K562 (cell line): ENCODE data around the gene RMC1. TPM values are rescaled to one million over a fixed set of nuclear protein-coding genes. Genes with fewer than 3 reads are reported as not detected.

Experiments used
- ATAC-seq: fragments of 200-7000 bp; cut with Tn5 transposase; 3 replicates; pipeline ENCODE4 v1.9.1; 2020; ENCODE audit warnings: moderate library complexity
- BruUV-seq: library from RNA; stranded (reverse); fragments of 400-500 nt; replicated peaks from 2 replicates; lab custom pipeline; 2021; lab: Mats Ljungman, UMichigan
- CTCF ChIA-PET: fragments of 300-600 bp; formaldehyde crosslinking; extraction: SDS; loops from one replicate; lab custom pipeline; 2021; ENCODE audit warnings: low intra/inter-chr PET ratio; lab: Yijun Ruan, JAX
- POLR2A ChIA-PET: fragments of 300-600, 350-650 bp; sonication (Branson Sonifier 250); formaldehyde crosslinking; extraction: SDS; loops from one replicate; lab custom pipeline; 2021; ENCODE audit warnings: antibody characterized with exemption, inconsistent platforms; lab: Yijun Ruan, JAX
- DNase-seq, 4 experiments: peaks; one replicate each; pipeline versions ENCODE4 v3.0.0 to v3.0.0-alpha.2; 2011 to 2018; ENCODE audit warnings: low spot score in 3 of 4, mixed read lengths in 3 of 4; ENCODE audit errors: extremely low read depth in 1 of 4
- FAIRE-seq: peaks from 2 replicates; lab custom pipeline; 2011; peaks lifted over from hg19 to GRCh38; lab: Jason Lieb, UNC
- H2AFZ ChIP-seq: 2 replicates; pipeline ENCODE4 v1.6.0; 2011; ENCODE audit warnings: low read depth, low read length, control low read depth, inconsistent platforms
- H3K27ac ChIP-seq: fragments of 200-600 bp; 3 replicates; pipeline ENCODE4 v1.8.0; 2011; ENCODE audit warnings: low read depth, mild to moderate bottlenecking, control low read depth, inconsistent platforms, low read length, moderate library complexity, mixed read lengths; ENCODE audit errors: extremely low read depth
- H3K27me3 ChIP-seq, 2 experiments: fragments of 300-600 bp in 1 of 2; 2 replicates in 1 of 2; 3 replicates in 1 of 2; pipeline versions ENCODE4 v1.6.0 to v1.8.0; 2011; ENCODE audit warnings: inconsistent platforms in 2 of 2, low read length in 2 of 2, mild to moderate bottlenecking in 1 of 2, mixed read lengths in 1 of 2, moderate library complexity in 1 of 2; ENCODE audit not compliant: control insufficient read depth in 2 of 2, insufficient read depth in 2 of 2
- H3K36me3 ChIP-seq: fragments of 300-600 bp; 3 replicates; pipeline ENCODE4 v1.8.0; 2011; ENCODE audit warnings: mild to moderate bottlenecking, low read length, inconsistent platforms; ENCODE audit not compliant: control insufficient read depth, insufficient read depth
- H3K4me1 ChIP-seq, 2 experiments: fragments of 200-600 bp in 1 of 2; replicated peaks in 1 of 2; 2 replicates in 1 of 2; 3 replicates in 1 of 2; pipeline versions ENCODE4 v1.5.1 to v1.8.0; 2011; ENCODE audit warnings: inconsistent platforms in 2 of 2, low read length in 2 of 2, mild to moderate bottlenecking in 1 of 2, mixed read lengths in 1 of 2, moderate library complexity in 1 of 2; ENCODE audit not compliant: control insufficient read depth in 2 of 2, insufficient read depth in 2 of 2
- H3K4me2 ChIP-seq: 2 replicates; pipeline ENCODE4 v1.6.1; 2011; ENCODE audit warnings: low read length, control low read depth, inconsistent platforms, mixed read lengths; ENCODE audit not compliant: insufficient read depth
- H3K4me3 ChIP-seq: fragments of 200-600 bp; sonication (generic), shearing (Covaris generic); 2 replicates; pipeline ENCODE4 v1.5.1; 2016; ENCODE audit warnings: control low read depth, inconsistent platforms
- H3K79me2 ChIP-seq: fragments of 200-600 bp; 3 replicates; pipeline ENCODE4 v1.8.0; 2011; ENCODE audit warnings: low read length, inconsistent platforms; ENCODE audit not compliant: control insufficient read depth, insufficient read depth
- H3K9ac ChIP-seq, 2 experiments: 2 replicates each; pipeline versions ENCODE4 v1.6.0 to v1.6.1; 2011; ENCODE audit warnings: low read depth in 2 of 2, low read length in 2 of 2, control low read depth in 1 of 2, inconsistent platforms in 1 of 2, mild to moderate bottlenecking in 1 of 2, mixed read lengths in 1 of 2; ENCODE audit not compliant: insufficient read depth in 1 of 2
- H3K9me1 ChIP-seq: one replicate; pipeline ENCODE4 v1.6.0; 2011; ENCODE audit warnings: inconsistent platforms, mild to moderate bottlenecking, low read length, moderate library complexity; ENCODE audit not compliant: control insufficient read depth, insufficient read depth
- H3K9me3 ChIP-seq: replicated peaks from 2 replicates; pipeline ENCODE4 v1.5.1; 2011; ENCODE audit warnings: low read depth, low read length, inconsistent platforms; ENCODE audit not compliant: control insufficient read depth, insufficient read depth
- H4K20me1 ChIP-seq: replicated peaks from 2 replicates; pipeline ENCODE4 v1.6.1; 2011; ENCODE audit warnings: low read length, inconsistent platforms, mixed read lengths; ENCODE audit not compliant: control insufficient read depth, insufficient read depth
- ATF7 ChIP-seq: fragments of 450-650 bp; IDR thresholded peaks from 2 replicates; pipeline ENCODE4 v1.7.1; 2014; ENCODE audit warnings: mild to moderate bottlenecking, moderate library complexity
- DPF2 ChIP-seq: fragments of 450-650 bp; IDR thresholded peaks from 2 replicates; pipeline ENCODE4 v1.6.1; 2016
- ESRRA ChIP-seq: fragments of 450-650 bp; IDR thresholded peaks from 2 replicates; pipeline ENCODE4 v1.6.1; 2014; ENCODE audit warnings: low read depth, mild to moderate bottlenecking, moderate library complexity, borderline replicate concordance
- ETV1 ChIP-seq: fragments of 450-650 bp; conservative IDR thresholded peaks from 2 replicates; pipeline ENCODE4 v1.6.1; 2016; ENCODE audit warnings: missing genetic modification characterization, control low read depth, low read depth, missing compliant biosample characterization
- FOS ChIP-seq: IDR thresholded peaks from 3 replicates; pipeline ENCODE4 v1.6.1; 2011; ENCODE audit not compliant: insufficient read length; ENCODE audit errors: extremely low read depth
- FOSL1 ChIP-seq: fragments of 200-800 bp; sonication (Bioruptor generic); conservative IDR thresholded peaks from 2 replicates; pipeline ENCODE4 v1.6.1; 2016; ENCODE audit warnings: missing genetic modification characterization, missing compliant biosample characterization
- GATA2 ChIP-seq: sonication (generic); formaldehyde crosslinking; IDR thresholded peaks from 2 replicates; pipeline ENCODE4 v1.4.0; 2020; ENCODE audit warnings: mild to moderate bottlenecking, missing genetic modification reagents
- HDAC6 ChIP-seq: IDR thresholded peaks from 2 replicates; pipeline ENCODE4 v1.6.1; 2012; ENCODE audit warnings: low read depth, mild to moderate bottlenecking, control low read depth, inconsistent platforms, low read length, moderate library complexity
- MAFG ChIP-seq: fragments of 450-650 bp; conservative IDR thresholded peaks from 2 replicates; pipeline ENCODE4 v1.6.1; 2016; ENCODE audit warnings: missing genetic modification characterization, missing compliant biosample characterization
- PHTF2 ChIP-seq: fragments of 250-450 bp; sonication (Bioruptor Pico); IDR thresholded peaks from 2 replicates; pipeline ENCODE4 v1.5.0; 2021; ENCODE audit warnings: mild to moderate bottlenecking
- PTRF ChIP-seq: fragments of 450-650 bp; IDR thresholded peaks from 2 replicates; pipeline ENCODE4 v1.6.1; 2016; ENCODE audit warnings: mild to moderate bottlenecking, missing genetic modification characterization, missing compliant biosample characterization
- SOX6 ChIP-seq: fragments of 450-650 bp; IDR thresholded peaks from 2 replicates; pipeline ENCODE4 v1.6.1; 2014; ENCODE audit warnings: mild to moderate bottlenecking
- SPI1 ChIP-seq: IDR thresholded peaks from 2 replicates; pipeline ENCODE4 v1.6.1; 2011; ENCODE audit warnings: low read depth, low read length, control low read depth, borderline replicate concordance
- TCF3 ChIP-seq: sonication (generic); formaldehyde crosslinking; IDR thresholded peaks from 2 replicates; pipeline ENCODE4 v1.4.0; 2020; ENCODE audit warnings: mild to moderate bottlenecking, missing genetic modification reagents
- VEZF1 ChIP-seq: fragments of 200-800 bp; sonication (Bioruptor generic); IDR thresholded peaks from 2 replicates; pipeline ENCODE4 v1.6.1; 2017; ENCODE audit warnings: missing genetic modification characterization, missing compliant biosample characterization
- ZSCAN29 ChIP-seq: fragments of 450-650 bp; IDR thresholded peaks from 2 replicates; pipeline ENCODE4 v1.6.1; 2017
- WGBS: fragments of 100-300 bp; shearing (Covaris generic); methylation state at CpG from one replicate; pipeline ENCODE4 v1.1.6; 2016; ENCODE audit warnings: low coverage, mixed read lengths; ENCODE audit not compliant: insufficient coverage; ENCODE audit errors: missing lambda C conversion rate; 5-methylcytosine and 5-hydroxymethylcytosine counted together
- in situ Hi-C: fragments of 300-500 bp; cut with MboI; formaldehyde crosslinking; loops from 4 replicates; pipeline ENCODE4 v1.15.0; 2018; ENCODE audit warnings: inconsistent platforms, mixed read lengths
- intact Hi-C: fragments of 100-400 bp; cut with micrococcal nuclease; formaldehyde crosslinking; loops from 2 replicates; pipeline ENCODE4 v1.14.2; 2022
- polyA plus RNA-seq, 8 experiments: library from polyadenylated mRNA; depleted of rRNA in 4 of 8; stranded (reverse) in 5 of 8; unstranded in 3 of 8; fragments of >200 nt; fragmentation: Nextera tagmentation in 2 of 8; fragmentation: Illumina TruSeq in 1 of 8; extraction: Ambion mirVana in 2 of 8; extraction: Trizol in 1 of 8; gene quantifications; 2 replicates each; pipeline versions ENCODE4 v1.2.1 to v1.2.3, GENCODE V29; 2011 to 2014; ENCODE audit warnings: inconsistent platforms in 1 of 8, missing spikeins in 1 of 8
- total RNA-seq, 7 experiments: library from RNA; depleted of rRNA in 6 of 7; stranded (reverse); fragments of >200 nt in 6 of 7; fragmentation: Illumina TruSeq in 2 of 7; extraction: Trizol in 2 of 7; gene quantifications; 2 replicates each; pipeline versions ENCODE4 v1.2.1 to v1.2.3, GENCODE V29; 2011 to 2021; ENCODE audit warnings: low replicate concordance in 1 of 7
- TF ChIP-seq, protein P1 (sequence below): fragments of 250-450 bp; sonication (Bioruptor Pico); IDR thresholded peaks from 2 replicates; pipeline ENCODE4 v1.5.0; 2021
- TF ChIP-seq, protein P2 (sequence below), 2 experiments: IDR thresholded peaks; 2 replicates each; pipeline ENCODE4 v1.6.1; 2012; ENCODE audit warnings: improper control_type of control experiment in 2 of 2, low read depth in 2 of 2, low read length in 2 of 2, borderline replicate concordance in 1 of 2

RMC1 gene
- total and polyA plus RNA-seq, 9 of the 15 experiments (the other 6 are each of a cell fraction or from before 2014, with no cell fraction given) = 7.5 to 42.4 (median 35.5) TPM

GRCh38 chr18:23529604-23530003 is 26.3 kb downstream of the RMC1 start:
- WGBS = 41% methylated on average over 3 of the region's 3 CpGs
- peak overlapping the region; percentile 43 for H3K4me2 ChIP-seq
- intact Hi-C loops (loop anchor here (1.0 to 2.0 kb wide), 2 partner anchors 12 to 57 kb away; partner anchors contain the start of gene NPC1), in situ Hi-C loops (no loop called here)
- H3K9me3 ChIP-seq = no peaks in the 10 kb centered on the region
- no peak overlapping the region for H3K4me3 ChIP-seq
- BruUV-seq = TSS peak; percentile 9
- CTCF ChIA-PET = no interaction called here
- peaks cover 8% of the 10 kb centered on the region; the same call in 2 of the 3 replicates for H3K79me2 ChIP-seq
- POLR2A ChIA-PET = interaction anchor here (0.7 to 1.0 kb wide), 2 partner anchors 18 to 85 kb away, joined by 3 read pairs; no protein-coding TSS in a partner anchor
- peaks cover 7% of the 10 kb centered on the region for H4K20me1 ChIP-seq
- H3K4me1 ChIP-seq = peaks cover 14 to 28% of the 10 kb centered on the region in 2 experiments
- no peak overlapping the region for H3K9ac ChIP-seq
- ATAC-seq (peak; percentile 66), FAIRE-seq (peak; percentile 84), DNase-seq (peak; percentile 68 to 72 (median 72))
- no peaks in the 10 kb centered on the region for H3K9me1 ChIP-seq
- no peak overlapping the region for H2AFZ ChIP-seq
- H3K27me3 ChIP-seq = no peaks in the 10 kb centered on the region
- peak overlapping the region; percentile 95; the same call in 2 of the 3 replicates for H3K27ac ChIP-seq
- peaks cover 88% of the 10 kb centered on the region for H3K36me3 ChIP-seq
- peak; percentile 42; the same call in 1 of the 2 replicates for TF ChIP-seq SPI1
- no peak for TF ChIP-seq PHTF2 (CRISPR knock-in tag)
- no peak for TF ChIP-seq GATA2
- no peak for TF ChIP-seq PTRF (tag)
- no peak; the same call in 1 of the 2 replicates for TF ChIP-seq TCF3
- TF ChIP-seq ATF7 = peak; percentile 61; the same call in 1 of the 2 replicates
- TF ChIP-seq DPF2 = peak; percentile 87
- peak; percentile 23; the same call in 1 of the 2 replicates for TF ChIP-seq ESRRA
- peak; percentile 53 for TF ChIP-seq FOS
- peak; percentile 70 for TF ChIP-seq MAFG (tag)
- no peak for TF ChIP-seq ZSCAN29
- TF ChIP-seq ETV1 (tag) = 0 out of 2 replicates have a peak, but pooled peaks have one; percentile 10
- TF ChIP-seq, protein P1, sequence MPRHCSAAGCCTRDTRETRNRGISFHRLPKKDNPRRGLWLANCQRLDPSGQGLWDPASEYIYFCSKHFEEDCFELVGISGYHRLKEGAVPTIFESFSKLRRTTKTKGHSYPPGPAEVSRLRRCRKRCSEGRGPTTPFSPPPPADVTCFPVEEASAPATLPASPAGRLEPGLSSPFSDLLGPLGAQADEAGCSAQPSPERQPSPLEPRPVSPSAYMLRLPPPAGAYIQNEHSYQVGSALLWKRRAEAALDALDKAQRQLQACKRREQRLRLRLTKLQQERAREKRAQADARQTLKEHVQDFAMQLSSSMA (CRISPR knock-in tag) = no peak
- TF ChIP-seq SOX6 = 0 out of 2 replicates have a peak, but pooled peaks have one; percentile 23
- TF ChIP-seq, protein P2, sequence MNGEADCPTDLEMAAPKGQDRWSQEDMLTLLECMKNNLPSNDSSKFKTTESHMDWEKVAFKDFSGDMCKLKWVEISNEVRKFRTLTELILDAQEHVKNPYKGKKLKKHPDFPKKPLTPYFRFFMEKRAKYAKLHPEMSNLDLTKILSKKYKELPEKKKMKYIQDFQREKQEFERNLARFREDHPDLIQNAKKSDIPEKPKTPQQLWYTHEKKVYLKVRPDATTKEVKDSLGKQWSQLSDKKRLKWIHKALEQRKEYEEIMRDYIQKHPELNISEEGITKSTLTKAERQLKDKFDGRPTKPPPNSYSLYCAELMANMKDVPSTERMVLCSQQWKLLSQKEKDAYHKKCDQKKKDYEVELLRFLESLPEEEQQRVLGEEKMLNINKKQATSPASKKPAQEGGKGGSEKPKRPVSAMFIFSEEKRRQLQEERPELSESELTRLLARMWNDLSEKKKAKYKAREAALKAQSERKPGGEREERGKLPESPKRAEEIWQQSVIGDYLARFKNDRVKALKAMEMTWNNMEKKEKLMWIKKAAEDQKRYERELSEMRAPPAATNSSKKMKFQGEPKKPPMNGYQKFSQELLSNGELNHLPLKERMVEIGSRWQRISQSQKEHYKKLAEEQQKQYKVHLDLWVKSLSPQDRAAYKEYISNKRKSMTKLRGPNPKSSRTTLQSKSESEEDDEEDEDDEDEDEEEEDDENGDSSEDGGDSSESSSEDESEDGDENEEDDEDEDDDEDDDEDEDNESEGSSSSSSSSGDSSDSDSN (IDR thresholded peaks at IDR 0.05; ENCODE audit: borderline replicate concordance in 1 of 2, low read depth in 2 of 2, low read length in 2 of 2) = no peak
- TF ChIP-seq HDAC6 = no peak
- TF ChIP-seq FOSL1 (tag) = peak; percentile 97
- 0 out of 2 replicates have a peak, but pooled peaks have one; percentile 16 for TF ChIP-seq VEZF1
